GM13977 (cell line): Measurements from ENCODE around the gene USP7.

Experiments used
- DNase-seq: peaks from one replicate; pipeline ENCODE4 v3.0.0; 2012; ENCODE audit warnings: low spot score
- CTCF ChIP-seq: IDR thresholded peaks from 2 replicates; pipeline ENCODE4 v1.5.1; 2012; ENCODE audit warnings: mild to moderate bottlenecking, control low read depth; ENCODE audit not compliant: insufficient read depth; ENCODE audit errors: extremely low read depth, missing control alignments
- in situ Hi-C: fragments of 300-500 bp; cut with MboI; formaldehyde crosslinking; loops from one replicate; pipeline ENCODE4 v1.12.0; 2022; ENCODE audit warnings: low sequenced_read_pairs, low pct_unique_long_range_greater_than_20kb, mixed read lengths, inconsistent platforms; ENCODE audit not compliant: unreplicated experiment

USP7 gene

GRCh38 chr16:8952281-8952751 lies 11.4 kb downstream of the USP7 start:
- no peak for DNase-seq
- in situ Hi-C loops = no loop called here
- no peak for TF ChIP-seq CTCF

GRCh38 chr16:8951447-8952280 lies 12.0 kb downstream of the USP7 start:
- in situ Hi-C loops = no loop called here
- DNase-seq = no peak
- TF ChIP-seq CTCF = no peak

GRCh38 chr16:8950580-8951077 lies 13.1 kb downstream of the USP7 start:
- no peak for DNase-seq
- TF ChIP-seq CTCF = no peak
- in situ Hi-C loops = no loop called here

GRCh38 chr16:8949536-8950418 lies 13.9 kb downstream of the USP7 start:
- in situ Hi-C loops = no loop called here
- no peak for DNase-seq
- TF ChIP-seq CTCF = no peak

GRCh38 chr16:8948831-8949230 lies 14.9 kb downstream of the USP7 start:
- TF ChIP-seq CTCF = no peak
- in situ Hi-C loops = no loop called here
- no peak for DNase-seq

GRCh38 chr16:8948069-8948593 lies 15.6 kb downstream of the USP7 start:
- DNase-seq = no peak
- TF ChIP-seq CTCF = no peak
- in situ Hi-C loops = no loop called here
